Memory B cell (primary cell): ENCODE measurements around the gene KERA.

Experiments used
- ATAC-seq: fragments of 150-1000 bp; cut with Tn5 transposase; 2 replicates; pipeline ENCODE4 v1.10.0; 2021; ENCODE audit warnings: low read depth, mild to moderate bottlenecking, moderate library complexity
- DNase-seq, 2 donors: peaks; one replicate each; pipeline ENCODE4 v3.0.0; 2022; ENCODE audit warnings: low spot score in 2 of 2
- H3K27ac Mint-ChIP-seq: one replicate; pipeline ENCODE4 v1.8.0; 2022; ENCODE audit warnings: mild to moderate bottlenecking, moderate library complexity, mixed read lengths
- H3K27me3 Mint-ChIP-seq: one replicate; pipeline ENCODE4 v1.8.0; 2022; ENCODE audit warnings: mixed read lengths
- H3K36me3 Mint-ChIP-seq: one replicate; pipeline ENCODE4 v1.8.0; 2022; ENCODE audit warnings: mild to moderate bottlenecking, mixed read lengths
- H3K4me1 Mint-ChIP-seq: one replicate; pipeline ENCODE4 v1.8.0; 2022; ENCODE audit warnings: mixed read lengths
- H3K4me3 Mint-ChIP-seq: one replicate; pipeline ENCODE4 v1.8.0; 2022; ENCODE audit warnings: mild to moderate bottlenecking, moderate library complexity, mixed read lengths
- H3K9me3 Mint-ChIP-seq: one replicate; pipeline ENCODE4 v1.8.0; 2022; ENCODE audit warnings: mixed read lengths

KERA gene

DNA sequence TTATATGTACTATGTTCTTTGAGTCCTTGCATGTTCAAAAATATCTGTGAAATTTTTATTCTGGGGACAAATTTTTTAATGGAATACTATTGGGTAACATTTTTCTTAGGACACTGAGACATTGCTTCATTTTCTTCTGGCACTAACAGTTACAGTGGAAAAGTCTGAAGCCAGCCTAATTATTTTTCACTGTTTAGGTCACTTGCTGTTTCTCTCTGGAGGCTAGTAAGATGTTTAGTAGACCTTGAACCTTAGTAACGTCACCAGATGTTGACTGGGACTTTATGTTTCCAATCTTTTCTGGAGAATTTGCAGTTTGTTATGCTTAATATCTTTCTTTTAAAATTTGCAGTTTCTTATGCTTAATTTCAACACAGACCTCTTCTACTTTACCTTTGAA, 40.8 kb downstream of the KERA start:
- DNase-seq = no peak
- ATAC-seq = no peak
- peaks cover 4% of the 10 kb centered on the region for H3K27me3 Mint-ChIP-seq
- no peaks in the 10 kb centered on the region for H3K36me3 Mint-ChIP-seq
- H3K4me3 Mint-ChIP-seq = no peak overlapping the region
- peaks cover 3% of the 10 kb centered on the region for H3K9me3 Mint-ChIP-seq
- H3K4me1 Mint-ChIP-seq = no peaks in the 10 kb centered on the region
- no peak overlapping the region for H3K27ac Mint-ChIP-seq

DNA sequence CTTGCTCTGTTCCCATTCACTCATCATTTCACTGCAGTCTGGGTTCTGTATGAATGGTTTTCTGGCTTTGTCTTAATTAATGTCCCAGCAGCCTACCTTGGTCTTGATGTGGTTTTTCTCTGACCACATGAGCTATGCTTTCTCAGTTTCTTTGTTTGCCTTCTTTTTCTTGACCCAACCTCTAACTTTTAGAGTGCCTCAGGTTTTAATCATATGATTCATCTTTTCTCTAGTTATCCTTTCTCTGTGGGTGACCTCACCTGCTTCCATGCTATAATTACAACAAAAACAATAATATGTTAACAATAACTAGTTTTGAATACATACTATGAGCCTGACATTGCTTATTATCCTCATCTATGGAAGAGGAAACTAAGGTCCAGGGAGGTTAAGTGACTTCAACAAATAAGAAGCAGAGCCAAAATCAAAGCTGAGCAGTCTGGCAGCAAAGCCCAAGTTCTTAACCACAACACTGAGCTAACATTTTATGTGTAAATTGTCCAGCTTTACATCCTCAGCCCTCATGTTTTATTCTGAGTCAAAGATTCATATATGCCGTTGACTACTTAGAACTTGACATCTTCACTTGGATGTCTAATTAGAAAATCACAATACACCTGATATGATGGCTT, 48.4 kb downstream of the KERA start:
- ATAC-seq (no peak), DNase-seq (no peak)
- peaks cover 2% of the 10 kb centered on the region for H3K36me3 Mint-ChIP-seq
- H3K27me3 Mint-ChIP-seq = peaks cover 3% of the 10 kb centered on the region
- no peak overlapping the region for H3K27ac Mint-ChIP-seq
- peaks cover 2% of the 10 kb centered on the region for H3K9me3 Mint-ChIP-seq
- H3K4me1 Mint-ChIP-seq = peaks cover 5% of the 10 kb centered on the region
- H3K4me3 Mint-ChIP-seq = no peak overlapping the region

DNA sequence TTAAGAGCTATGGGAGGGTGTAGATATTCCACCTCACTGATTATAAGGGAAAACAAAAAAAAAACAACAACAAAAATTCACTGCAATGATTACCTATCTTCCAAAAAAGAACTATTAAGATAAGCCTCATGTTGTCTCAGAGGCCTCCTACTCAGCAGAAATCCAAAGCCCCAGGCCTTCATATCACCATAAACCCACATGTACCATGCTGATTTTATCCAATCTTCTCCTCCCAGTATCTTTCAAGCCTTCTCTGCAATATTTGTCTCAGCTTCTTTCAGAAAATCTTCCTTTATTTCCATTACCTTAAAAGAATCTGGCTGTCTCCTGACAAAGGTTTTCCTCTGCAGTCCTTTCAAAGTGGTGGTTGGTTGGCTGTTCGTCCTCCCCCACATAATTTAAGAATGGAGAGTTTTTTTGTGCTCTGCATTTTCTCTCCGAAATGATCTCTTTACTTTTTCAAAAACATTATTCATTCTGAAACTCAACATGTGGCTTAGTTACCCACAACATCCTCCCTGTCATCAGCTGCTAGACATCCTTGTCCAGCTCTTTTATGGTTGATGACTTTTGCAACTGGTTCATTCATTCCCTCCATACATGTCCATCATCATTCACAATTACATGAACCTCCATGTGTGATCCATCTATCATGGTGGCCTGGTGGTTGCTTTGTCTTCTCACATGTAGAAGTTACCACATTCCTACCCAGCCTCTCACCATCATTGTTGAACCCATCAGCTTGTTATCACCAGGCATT, 50.1 kb downstream of the KERA start:
- DNase-seq (no peak), ATAC-seq (no peak)
- Mint-ChIP-seq H3K4me3 (no peak overlapping the region), H3K4me1 (peaks cover 5% of the 10 kb centered on the region), H3K9me3 (peaks cover 2% of the 10 kb centered on the region), H3K27me3 (peaks cover 3% of the 10 kb centered on the region), H3K36me3 (peaks cover 2% of the 10 kb centered on the region), H3K27ac (no peak overlapping the region)

DNA sequence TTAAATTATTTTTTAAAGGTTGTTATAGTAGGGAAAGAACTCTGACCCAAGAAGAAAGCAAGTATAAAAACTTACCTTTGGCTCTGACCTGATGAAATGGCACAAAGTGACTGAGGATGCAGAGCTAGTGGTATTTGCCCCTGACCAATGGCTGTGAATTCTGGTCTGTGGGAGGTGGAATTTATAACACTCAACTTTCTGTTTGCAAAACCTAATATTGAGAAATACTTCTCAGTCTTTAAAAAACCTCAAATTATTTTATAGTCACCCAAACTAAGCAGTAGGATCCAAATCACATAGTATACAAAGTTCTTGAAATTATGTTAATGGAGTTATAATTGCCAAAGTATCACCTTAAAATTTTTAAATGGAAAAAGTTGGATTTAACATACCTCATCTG, 53.0 kb downstream of the KERA start, which contains the start of gene EPYC:
EPYC (minus strand) TSS at position 101 of the 400 bp plus-strand sequence. CDS start 2,407 bp downstream, outside the sequence.
- no peaks in the 10 kb centered on the region for H3K9me3 Mint-ChIP-seq
- no peak within 1 kb of the TSS for H3K4me3 Mint-ChIP-seq
- H3K4me1 Mint-ChIP-seq = peaks cover 5% of the 10 kb centered on the region
- H3K27me3 Mint-ChIP-seq = peaks cover 1% of the 10 kb centered on the region
- ATAC-seq (no peak), DNase-seq (no peak)
- H3K36me3 Mint-ChIP-seq = no peaks in the 10 kb centered on the region
- H3K27ac Mint-ChIP-seq = no peak within 1 kb of the TSS

DNA sequence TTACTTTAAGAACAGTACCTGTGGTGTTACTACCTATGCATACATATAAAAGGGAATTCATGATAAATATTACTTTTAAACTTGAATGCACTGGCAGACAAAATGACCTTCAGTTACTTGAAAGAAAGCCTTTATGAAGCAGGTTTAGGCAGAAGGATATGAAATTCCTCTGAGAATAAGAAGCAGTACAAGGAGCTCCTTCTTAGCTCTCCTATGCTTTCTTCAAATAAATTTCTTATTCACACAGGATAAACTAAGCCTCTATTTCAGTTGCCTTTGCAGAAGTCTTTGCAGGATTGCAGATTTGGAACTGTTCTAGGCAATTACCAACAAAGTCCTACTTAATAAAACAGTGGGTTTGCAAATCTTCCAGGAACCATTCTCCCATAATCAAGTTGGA, 54.1 kb downstream of the KERA start:
- H3K27me3 Mint-ChIP-seq = peaks cover 1% of the 10 kb centered on the region
- no peaks in the 10 kb centered on the region for H3K36me3 Mint-ChIP-seq
- no peak overlapping the region for H3K27ac Mint-ChIP-seq
- no peaks in the 10 kb centered on the region for H3K9me3 Mint-ChIP-seq
- no peak for ATAC-seq
- DNase-seq = no peak
- H3K4me3 Mint-ChIP-seq = no peak overlapping the region
- peaks cover 5% of the 10 kb centered on the region for H3K4me1 Mint-ChIP-seq

DNA sequence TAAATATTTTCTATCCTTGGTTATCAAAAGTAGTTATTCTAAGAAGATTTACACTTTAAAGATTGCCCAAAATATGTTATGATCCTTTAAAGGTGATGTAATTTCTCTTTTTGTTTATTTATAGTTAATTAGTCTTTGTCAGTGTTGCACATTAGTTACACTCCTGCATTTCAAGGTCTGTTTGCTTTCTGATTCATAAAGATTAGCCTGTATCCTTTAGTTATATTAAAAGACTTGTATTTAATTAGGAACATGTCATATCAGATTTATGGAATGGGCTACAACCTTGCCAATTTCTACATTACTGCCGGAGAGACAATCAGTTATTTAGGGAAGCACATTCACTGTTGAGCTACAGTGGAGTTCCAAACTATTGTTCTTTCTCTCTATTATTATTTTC, 56.5 kb downstream of the KERA start:
- DNase-seq = no peak
- H3K27ac Mint-ChIP-seq = no peak overlapping the region
- no peaks in the 10 kb centered on the region for H3K4me1 Mint-ChIP-seq
- H3K4me3 Mint-ChIP-seq = no peak overlapping the region
- ATAC-seq = no peak
- no peaks in the 10 kb centered on the region for H3K36me3 Mint-ChIP-seq
- H3K9me3 Mint-ChIP-seq = no peaks in the 10 kb centered on the region
- peaks cover 1% of the 10 kb centered on the region for H3K27me3 Mint-ChIP-seq
